Frontal cortex (tissue), 4 donors: Measurements from ENCODE around the gene SLC26A4. TPM values are rescaled to one million over a fixed set of nuclear protein-coding genes. Genes with fewer than 3 reads are reported as not detected.

Source experiments
- DNase-seq, 2 donors: peaks; one replicate each; pipeline ENCODE4 v3.0.0; 2012; ENCODE audit warnings: low spot score in 2 of 2
- FAIRE-seq: peaks from 2 replicates; lab custom pipeline; 2012; peaks lifted over from hg19 to GRCh38; lab: Jason Lieb, UNC
- small RNA-seq: library from RNA; depleted of rRNA; stranded (forward); fragments of <200 nt; gene quantifications from one replicate; pipeline ENCODE3, GENCODE V24; 2014
- total RNA-seq: library from RNA; depleted of rRNA; stranded (reverse); fragments of >200 nt; gene quantifications from one replicate; pipeline ENCODE4 v1.2.3, GENCODE V29; 2014
- donor health status: control.
- donor health status: control.
- donor health status: control.

SLC26A4 gene
- total RNA-seq, 1 donor from 2014 or later = 4.1 TPM

GRCh38 chr7:107726356-107727130 lies 65.9 kb downstream of the SLC26A4 start:
- DNase-seq (no peak), FAIRE-seq (no peak)

DNA sequence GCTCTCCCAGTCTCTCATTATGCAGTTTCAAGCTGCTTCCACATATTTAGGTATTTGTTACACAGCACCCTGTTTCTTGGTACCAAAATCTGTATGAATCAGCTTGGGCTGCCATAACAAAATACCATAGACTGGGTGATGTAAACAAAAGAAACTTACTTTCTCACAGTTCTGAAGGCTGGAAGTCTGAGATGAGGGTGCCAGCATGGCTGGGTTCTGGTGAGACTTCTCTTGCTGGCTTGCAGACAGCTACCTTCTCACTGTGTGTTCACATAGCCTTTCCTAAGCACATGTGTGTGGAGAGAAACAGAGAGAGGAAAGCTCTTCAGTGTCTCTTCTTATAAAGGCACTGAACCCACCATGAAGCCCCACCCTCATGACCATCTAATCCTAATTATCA lies 67.6 kb downstream of the SLC26A4 start:
- no peak for FAIRE-seq
- DNase-seq = no peak

GRCh38 chr7:107742678-107743566 lies 82.3 kb downstream of the SLC26A4 start:
- no peak for FAIRE-seq
- DNase-seq = peak; percentile 8 to 27

GRCh38 chr7:107743567-107744344 lies 83.1 kb downstream of the SLC26A4 start, which contains the start of gene CBLL1:
CBLL1 (plus strand) TSS chr7:107744142; CDS start chr7:107744164, 22 bp downstream.
- peak; percentile 77 to 84 for DNase-seq
- no peak for FAIRE-seq

DNA sequence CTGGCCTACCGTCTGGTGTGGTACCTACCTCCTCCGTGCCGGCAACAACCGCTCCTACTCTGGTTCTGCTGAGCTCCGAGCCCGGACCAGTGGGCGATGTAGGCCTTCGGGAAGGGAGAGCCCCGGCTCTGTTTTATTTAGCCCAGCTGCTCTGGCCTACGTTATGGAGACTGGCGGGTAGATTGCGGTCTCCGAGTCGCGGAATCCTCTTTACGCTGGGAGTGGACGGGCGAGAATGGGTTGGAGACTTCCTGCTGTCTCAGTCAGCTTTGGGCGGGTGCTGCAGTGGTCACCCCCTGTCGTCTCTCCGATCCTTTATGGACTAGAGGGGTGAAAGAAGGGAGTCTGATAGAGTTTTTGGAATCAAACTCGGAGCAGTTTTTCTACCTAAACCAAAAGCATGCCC lies 83.7 kb downstream of the SLC26A4 start:
- DNase-seq (no peak), FAIRE-seq (no peak)

GRCh38 chr7:107746006-107746405 lies 85.4 kb downstream of the SLC26A4 start:
- FAIRE-seq = no peak
- no peak for DNase-seq

- DNase-seq (no peak), FAIRE-seq (no peak)
Measured at GRCh38 chr7:107751113-107751512, 90.5 kb downstream of the SLC26A4 start.

DNA sequence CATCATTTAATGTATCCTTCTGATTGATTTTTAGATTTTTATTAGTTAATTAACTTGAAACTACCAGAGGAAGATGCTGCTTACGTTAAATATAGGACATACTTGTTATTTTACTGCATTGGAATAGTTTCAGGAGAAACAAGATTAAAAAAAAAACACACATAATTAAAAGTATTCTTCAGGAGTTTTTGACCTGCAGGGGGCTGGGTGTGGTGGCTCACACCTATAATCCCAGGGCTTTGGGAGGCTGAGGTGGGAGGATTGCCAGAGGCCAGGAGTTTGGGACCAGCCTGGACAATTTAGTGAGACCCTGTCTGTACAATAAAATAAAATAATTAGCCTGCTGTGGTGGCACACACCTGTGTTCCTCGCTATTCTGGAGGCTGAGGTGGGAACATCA lies 94.0 kb downstream of the SLC26A4 start:
- FAIRE-seq = no peak
- DNase-seq = no peak

DNA sequence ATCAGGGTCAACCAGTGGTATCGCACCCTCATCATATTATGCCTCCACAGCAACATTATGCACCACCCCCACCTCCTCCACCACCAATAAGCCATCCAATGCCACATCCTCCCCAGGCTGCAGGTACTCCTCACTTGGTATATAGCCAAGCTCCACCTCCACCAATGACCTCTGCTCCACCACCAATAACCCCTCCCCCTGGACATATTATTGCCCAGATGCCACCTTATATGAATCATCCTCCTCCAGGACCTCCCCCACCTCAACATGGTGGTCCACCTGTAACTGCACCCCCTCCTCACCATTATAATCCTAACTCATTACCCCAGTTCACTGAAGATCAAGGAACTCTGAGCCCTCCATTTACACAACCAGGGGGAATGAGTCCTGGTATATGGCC lies 98.0 kb downstream of the SLC26A4 start:
- DNase-seq (no peak), FAIRE-seq (no peak)

GRCh38 chr7:107767391-107767790 lies 106.8 kb downstream of the SLC26A4 start:
- DNase-seq (no peak), FAIRE-seq (no peak)

Small RNA genes within 50 kb of the gene (small RNA-seq; reads per million reads assigned to genes)
- gene BANF1P5 = not detected

Other genes starting within 250 kb of the SLC26A4 start
- gene GPR22, start 190.8 kb upstream of the SLC26A4 start, total RNA-seq = 102 TPM
- gene COG5, start 96.9 kb upstream of the SLC26A4 start, total RNA-seq = 29.8 TPM
- gene DUS4L, start 96.9 kb upstream of the SLC26A4 start, total RNA-seq = 15.5 TPM
- 40.8 TPM for gene BCAP29, start 80.6 kb upstream of the SLC26A4 start, total RNA-seq
- gene CBLL1, start 83.3 kb downstream of the SLC26A4 start, total RNA-seq = 20.4 TPM
- gene SLC26A3, start 142.4 kb downstream of the SLC26A4 start, total RNA-seq = not detected
- 54.6 TPM for gene DLD, start 230.4 kb downstream of the SLC26A4 start, total RNA-seq